Putamen (tissue), 1 donor: Measurements from ENCODE around the gene SMIM9.

Source experiments
- DNase-seq: peaks from one replicate; pipeline ENCODE4 v3.0.0-alpha.2; 2016; ENCODE audit warnings: low spot score

The SMIM9 gene

GRCh38 chrX:154780968-154781367 is 53.5 kb downstream of the SMIM9 start:
- no peak for DNase-seq

GRCh38 chrX:154779261-154779660 is 55.2 kb downstream of the SMIM9 start:
- no peak for DNase-seq

GRCh38 chrX:154776753-154777152 is 57.7 kb downstream of the SMIM9 start:
- no peak for DNase-seq

GRCh38 chrX:154775419-154776349 is 58.8 kb downstream of the SMIM9 start:
- DNase-seq: peak; percentile 63

- DNase-seq: no peak
These were observed 59.8 kb downstream of the SMIM9 start for GRCh38 chrX:154774622-154775021.
